HepG2 (cell line): ENCODE measurements around the gene MEDAG. TPM values are rescaled to one million over a fixed set of nuclear protein-coding genes. Genes with fewer than 3 reads are reported as not detected.

Experiments
- ATAC-seq: fragments of 200-7000 bp; cut with Tn5 transposase; 3 replicates; pipeline ENCODE4 v1.9.1; 2020; ENCODE audit warnings: mild to moderate bottlenecking, moderate library complexity
- BruUV-seq: library from RNA; stranded (reverse); fragments of 400-500 nt; replicated peaks from 2 replicates; lab custom pipeline; 2021; lab: Mats Ljungman, UMichigan
- CTCF ChIA-PET: fragments of 300-600 bp; formaldehyde crosslinking; extraction: SDS; loops from one replicate; lab custom pipeline; 2021; ENCODE audit warnings: low total read pairs, inconsistent platforms, low intra/inter-chr PET ratio; lab: Yijun Ruan, JAX
- POLR2A ChIA-PET: fragments of 350-600 bp; sonication (Branson Sonifier 250); formaldehyde crosslinking; loops from one replicate; lab custom pipeline; 2020; ENCODE audit warnings: antibody characterized with exemption, inconsistent platforms; lab: Yijun Ruan, JAX
- DNase-seq: peaks from one replicate; pipeline ENCODE4 v3.0.0-alpha.2; 2015; ENCODE audit warnings: low spot score
- FAIRE-seq: peaks from 3 replicates; lab custom pipeline; 2011; peaks lifted over from hg19 to GRCh38; lab: Jason Lieb, UNC
- H2AFZ ChIP-seq: one replicate; pipeline ENCODE4 v1.6.1; 2011; ENCODE audit warnings: low read length, inconsistent platforms
- H3K27ac ChIP-seq: fragments of 300-600 bp; 3 replicates; pipeline ENCODE4 v1.8.0; 2011; ENCODE audit warnings: mixed run types, mild to moderate bottlenecking, mixed read lengths, low read length, inconsistent platforms; ENCODE audit not compliant: insufficient read depth; ENCODE audit errors: extremely low read length
- H3K27me3 ChIP-seq, 2 experiments: fragments of 200-600 bp in 1 of 2; 2 replicates in 1 of 2; 3 replicates in 1 of 2; pipeline versions ENCODE4 v1.6.0 to v1.8.0; 2011; ENCODE audit warnings: low read length in 2 of 2, mild to moderate bottlenecking in 2 of 2, moderate library complexity in 2 of 2, inconsistent platforms in 1 of 2; ENCODE audit not compliant: insufficient read depth in 2 of 2, control insufficient read depth in 1 of 2
- H3K36me3 ChIP-seq, 2 experiments: fragments of 200-600 bp in 1 of 2; replicated peaks in 1 of 2; 2 replicates in 1 of 2; 3 replicates in 1 of 2; pipeline versions ENCODE4 v1.5.1 to v1.8.0; 2011; ENCODE audit warnings: low read length in 2 of 2, inconsistent platforms in 1 of 2; ENCODE audit not compliant: insufficient read depth in 2 of 2, control insufficient read depth in 1 of 2
- H3K4me1 ChIP-seq: 2 replicates; pipeline ENCODE4 v1.5.1; 2012; ENCODE audit warnings: low read length, inconsistent platforms; ENCODE audit not compliant: insufficient read depth
- H3K4me2 ChIP-seq: 2 replicates; pipeline ENCODE4 v1.6.0; 2011; ENCODE audit warnings: low read depth, low read length, inconsistent platforms
- H3K4me3 ChIP-seq, 3 experiments: fragments of 200-600 bp in 1 of 3; sonication (generic), shearing (Covaris generic) in 1 of 3; replicated peaks in 1 of 3; 2 replicates each; pipeline ENCODE4 v1.5.1; 2011 to 2016; ENCODE audit warnings: low read length in 3 of 3, inconsistent platforms in 2 of 3, low read depth in 2 of 3, mild to moderate bottlenecking in 2 of 3, control low read depth in 1 of 3, mixed read lengths in 1 of 3; ENCODE audit not compliant: insufficient read depth in 1 of 3
- H3K79me2 ChIP-seq: one replicate; pipeline ENCODE4 v1.6.1; 2011; ENCODE audit warnings: low read length, inconsistent platforms; ENCODE audit not compliant: insufficient read depth
- H3K9ac ChIP-seq: 2 replicates; pipeline ENCODE4 v1.6.0; 2011; ENCODE audit warnings: mild to moderate bottlenecking, low read depth, low read length, inconsistent platforms; ENCODE audit not compliant: insufficient read depth
- H3K9me3 ChIP-seq: 2 replicates; pipeline ENCODE4 v1.5.1; 2012; ENCODE audit warnings: mild to moderate bottlenecking, low read length
- H4K20me1 ChIP-seq: 2 replicates; pipeline ENCODE4 v1.6.0; 2011; ENCODE audit warnings: inconsistent platforms, mild to moderate bottlenecking, low read length, moderate library complexity; ENCODE audit not compliant: insufficient read depth
- CCAR2 ChIP-seq: fragments of 200-400 bp; formaldehyde crosslinking; optimal IDR thresholded peaks from 2 replicates; pipeline ENCODE3; 2018; ENCODE audit warnings: low read depth, mild to moderate bottlenecking, low read length, moderate library complexity
- JUND ChIP-seq: sonication (generic); formaldehyde crosslinking; IDR thresholded peaks from 2 replicates; pipeline ENCODE4 v1.8.0; 2022; ENCODE audit warnings: mild to moderate bottlenecking, missing genetic modification reagents
- MAFK ChIP-seq, 2 experiments: IDR thresholded peaks in 1 of 2; conservative IDR thresholded peaks in 1 of 2; 2 replicates each; pipeline ENCODE4 v1.6.1; 2011; ENCODE audit warnings: improper control_type of control experiment in 2 of 2, low read length in 2 of 2
- PAF1 ChIP-seq: IDR thresholded peaks from 2 replicates; pipeline ENCODE4 v1.6.1; 2016; ENCODE audit warnings: missing genetic modification reagents, missing compliant biosample characterization
- SMC3 ChIP-seq: IDR thresholded peaks from 2 replicates; pipeline ENCODE4 v1.6.1; 2011; ENCODE audit warnings: low read length, improper control_type of control experiment
- SP1 ChIP-seq, 2 experiments: fragments of 450-650 bp in 1 of 2; sonication (generic) in 1 of 2; formaldehyde crosslinking in 1 of 2; IDR thresholded peaks; 2 replicates each; pipeline versions ENCODE4 v1.4.0 to v1.6.1; 2016 to 2020; ENCODE audit warnings: missing genetic modification reagents in 1 of 2
- UBTF ChIP-seq: sonication (generic); formaldehyde crosslinking; IDR thresholded peaks from 2 replicates; pipeline ENCODE4 v1.4.0; 2020; ENCODE audit warnings: mild to moderate bottlenecking, missing genetic modification reagents
- YEATS2 ChIP-seq: sonication (generic); formaldehyde crosslinking; IDR thresholded peaks from 2 replicates; pipeline ENCODE4 v1.4.0; 2020; ENCODE audit warnings: missing genetic modification reagents, borderline replicate concordance
- ZNF234 ChIP-seq: sonication (generic); formaldehyde crosslinking; conservative IDR thresholded peaks from 2 replicates; pipeline ENCODE4 v1.5.1; 2020; ENCODE audit warnings: mild to moderate bottlenecking, missing genetic modification reagents
- ZNF3 ChIP-seq: IDR thresholded peaks from 2 replicates; pipeline ENCODE4 v1.7.0; 2017; ENCODE audit warnings: inconsistent platforms
- ZNF367 ChIP-seq: sonication (generic); formaldehyde crosslinking; IDR thresholded peaks from 2 replicates; pipeline ENCODE4 v1.4.0; 2020; ENCODE audit warnings: missing genetic modification reagents, borderline replicate concordance
- WGBS: methylation state at CpG from one replicate; pipeline ENCODE4 v1.1.6; 2017; ENCODE audit warnings: low lambda C conversion rate; 5-methylcytosine and 5-hydroxymethylcytosine counted together
- in situ Hi-C: cut with HindIII; loops from 2 replicates; pipeline ENCODE4 v1.10.0; 2017; ENCODE audit warnings: low pct_unique_long_range_greater_than_20kb; ENCODE audit not compliant: extremely low pct_ligation_motif_present
- intact Hi-C: fragments of 100-400 bp; cut with micrococcal nuclease; formaldehyde crosslinking; loops from one replicate; pipeline ENCODE4 v1.10.0; 2022; ENCODE audit not compliant: unreplicated experiment
- polyA plus RNA-seq, 8 experiments: library from polyadenylated mRNA; depleted of rRNA in 3 of 8; stranded (reverse) in 7 of 8; unstranded in 1 of 8; fragments of >200 nt; fragmentation: Illumina TruSeq in 4 of 8; extraction: Trizol in 4 of 8; gene quantifications; 2 replicates each; pipeline versions ENCODE4 v1.2.1 to v1.2.3, GENCODE V29; 2011 to 2016; ENCODE audit warnings: low read depth in 4 of 8, missing spikeins in 1 of 8, mixed read lengths in 1 of 8; ENCODE audit not compliant: insufficient read depth in 1 of 8
- total RNA-seq, 5 experiments: library from RNA; depleted of rRNA; stranded (reverse); fragments of >200 nt; fragmentation: Illumina TruSeq; extraction: Trizol; gene quantifications; 2 replicates each; pipeline ENCODE4 v1.2.3, GENCODE V29; 2016; ENCODE audit warnings: low read depth in 1 of 5

MEDAG gene
- total and polyA plus RNA-seq, 2 of the 13 experiments (the other 11 are each of a cell fraction or from before 2014, with no cell fraction given), result not detected

GRCh38 chr13:30972888-30973377 is 66.9 kb downstream of the MEDAG start (continued):
- TF ChIP-seq MAFK (conservative IDR thresholded peaks at IDR 0.05 in 1 of 2, IDR thresholded peaks at IDR 0.05 in 1 of 2; ENCODE audit: low read length in 2 of 2) (no peak), ZNF3 (CRISPR knock-in tag) (no peak), SMC3 (no peak)

- POLR2A ChIA-PET, result no interaction called here
- 0% methylated on average over 2 of the region's 2 CpGs for WGBS
- FAIRE-seq (no peak), DNase-seq (no peak), ATAC-seq (no peak)
- in situ Hi-C loops (no loop called here), intact Hi-C loops (no loop called here)
- Histone ChIP-seq H3K36me3 (no peaks in the 10 kb centered on the region), H3K9ac (no peak overlapping the region), H3K4me1 (peaks cover 7% of the 10 kb centered on the region; the same call in 1 of the 2 replicates), H4K20me1 (no peaks in the 10 kb centered on the region), H3K4me2 (no peak overlapping the region), H3K9me3 (no peaks in the 10 kb centered on the region), H3K4me3 (no peak overlapping the region), H3K27me3 (no peaks in the 10 kb centered on the region; a peak in 1 of 5 replicates), H3K79me2 (no peaks in the 10 kb centered on the region), H3K27ac (no peak overlapping the region), H2AFZ (no peak overlapping the region)
- CTCF ChIA-PET, result no interaction called here
- TF ChIP-seq SP1 (IDR thresholded peaks at IDR 0.05) (no peak), SP1 (CRISPR knock-in tag; IDR thresholded peaks at IDR 0.05) (no peak), ZNF234 (CRISPR knock-in tag) (no peak), ZNF367 (no peak), YEATS2 (CRISPR knock-in tag) (no peak), JUND (CRISPR knock-in tag) (no peak), UBTF (CRISPR knock-in tag) (no peak), PAF1 (CRISPR knock-in tag) (no peak), CCAR2 (no peak)
- no TSS peak for BruUV-seq
These were observed 68.3 kb downstream of the MEDAG start for GRCh38 chr13:30974350-30974749.

Other genes starting within 250 kb of the MEDAG start
- gene ALOX5AP, start 170.7 kb upstream of the MEDAG start, total RNA-seq (2016; rRNA removed; fragmentation: Illumina TruSeq; extraction: Trizol), result 0.70 and 0.97 TPM in 2 replicates
- gene ALOX5AP, start 170.7 kb upstream of the MEDAG start, polyA plus RNA-seq (2011; rRNA removed), result 0.50 and 1.2 TPM in 2 replicates
- not detected in 2 replicates for gene TEX26, start 26.4 kb downstream of the MEDAG start, total RNA-seq (2016; rRNA removed; fragmentation: Illumina TruSeq; extraction: Trizol)
- not detected in 2 replicates for gene TEX26, start 26.4 kb downstream of the MEDAG start, polyA plus RNA-seq (2011; rRNA removed)